GM21515 (cell line): ENCODE data around the gene IER5L.

Experiments
- ATAC-seq: cut with Tn5 transposase; IDR thresholded peaks from one replicate; pipeline ENCODE4 v1.9.1; 2021; ENCODE audit not compliant: unreplicated experiment

IER5L gene

DNA sequence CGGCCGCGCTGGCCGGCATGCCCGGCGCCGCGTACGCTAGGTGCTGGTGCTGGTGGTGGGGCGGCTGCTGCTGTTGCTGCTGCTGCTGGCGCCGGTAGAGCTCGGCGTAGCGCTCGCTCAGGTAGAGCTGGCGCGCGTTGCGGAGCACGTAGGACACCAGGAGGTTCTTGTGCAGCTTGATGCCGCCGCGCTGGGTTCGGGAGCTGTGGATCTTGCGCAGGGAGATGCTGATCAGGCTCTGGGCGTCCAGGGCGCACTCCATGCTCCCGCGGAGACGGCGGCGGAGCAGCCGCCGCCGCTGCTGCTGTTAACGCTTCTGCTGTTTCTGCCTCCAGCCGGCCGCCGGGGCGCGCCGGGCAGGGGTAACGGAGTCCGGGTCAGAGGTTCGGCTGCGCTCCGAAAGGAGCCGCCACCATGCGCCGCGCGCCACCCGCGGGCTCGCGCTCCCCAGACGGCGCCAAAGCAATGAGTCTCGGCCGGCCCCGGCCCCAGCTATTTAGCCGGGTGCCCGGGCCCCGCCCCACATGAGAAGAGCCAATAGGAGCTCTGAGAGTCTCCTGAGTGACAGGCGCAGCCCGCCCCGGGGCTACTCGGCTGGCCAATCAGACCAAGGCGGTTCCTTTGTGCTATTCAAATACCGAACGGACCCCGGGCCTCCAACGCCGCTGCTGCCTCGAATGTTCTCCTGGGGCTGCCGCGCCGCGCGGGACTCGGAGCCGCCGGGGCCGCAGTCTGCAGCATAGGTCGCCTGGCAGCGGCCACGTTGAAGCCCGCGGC lies at the start of gene IER5L:
Gene IER5L, minus strand, starts transcription at position 471 of the 777 bp plus-strand sequence. Its CDS starts 209 bp downstream, at position 262.
- peak; percentile 73 for ATAC-seq

DNA sequence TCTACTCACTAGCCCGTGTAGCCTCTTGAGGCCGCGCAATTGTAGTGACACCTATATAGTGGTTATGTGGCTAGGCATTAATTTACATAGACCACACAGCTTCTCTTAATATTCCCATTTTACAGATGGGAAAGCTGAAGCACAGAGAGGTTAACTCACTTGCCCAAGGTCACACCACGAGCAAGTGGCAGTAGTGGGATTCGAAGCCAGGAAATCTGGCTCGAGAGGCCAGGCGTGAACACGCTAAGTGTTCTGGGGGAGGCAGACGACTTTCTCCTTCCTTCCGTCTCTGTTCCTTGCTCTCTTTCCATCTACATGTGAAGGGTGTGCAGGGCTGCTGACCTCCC lies 49.8 kb upstream of the IER5L start:
- ATAC-seq = no peak

DNA sequence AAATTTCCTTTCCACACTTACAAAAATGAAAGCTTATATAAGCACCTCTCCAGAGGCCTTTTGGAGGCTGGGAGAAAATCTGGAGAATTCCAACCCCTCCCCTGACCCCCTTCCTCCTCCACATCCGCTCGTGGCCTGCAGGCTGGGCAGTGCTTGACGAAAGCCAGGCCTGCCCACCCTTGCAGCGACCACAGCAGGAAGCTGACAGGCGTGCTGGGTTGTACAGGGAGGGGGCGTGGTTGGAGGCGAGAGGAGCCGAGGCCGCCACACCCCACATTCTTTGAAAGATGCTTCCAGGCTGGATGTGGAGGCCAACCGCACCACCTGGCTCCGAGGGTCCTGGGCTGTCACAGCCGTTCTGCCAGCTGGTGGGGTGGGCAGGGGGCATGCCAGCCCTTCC lies 47.8 kb upstream of the IER5L start:
- ATAC-seq = no peak

- no peak for ATAC-seq
These were observed 47.4 kb upstream of the IER5L start for GRCh38 chr9:129225490-129225778.

DNA sequence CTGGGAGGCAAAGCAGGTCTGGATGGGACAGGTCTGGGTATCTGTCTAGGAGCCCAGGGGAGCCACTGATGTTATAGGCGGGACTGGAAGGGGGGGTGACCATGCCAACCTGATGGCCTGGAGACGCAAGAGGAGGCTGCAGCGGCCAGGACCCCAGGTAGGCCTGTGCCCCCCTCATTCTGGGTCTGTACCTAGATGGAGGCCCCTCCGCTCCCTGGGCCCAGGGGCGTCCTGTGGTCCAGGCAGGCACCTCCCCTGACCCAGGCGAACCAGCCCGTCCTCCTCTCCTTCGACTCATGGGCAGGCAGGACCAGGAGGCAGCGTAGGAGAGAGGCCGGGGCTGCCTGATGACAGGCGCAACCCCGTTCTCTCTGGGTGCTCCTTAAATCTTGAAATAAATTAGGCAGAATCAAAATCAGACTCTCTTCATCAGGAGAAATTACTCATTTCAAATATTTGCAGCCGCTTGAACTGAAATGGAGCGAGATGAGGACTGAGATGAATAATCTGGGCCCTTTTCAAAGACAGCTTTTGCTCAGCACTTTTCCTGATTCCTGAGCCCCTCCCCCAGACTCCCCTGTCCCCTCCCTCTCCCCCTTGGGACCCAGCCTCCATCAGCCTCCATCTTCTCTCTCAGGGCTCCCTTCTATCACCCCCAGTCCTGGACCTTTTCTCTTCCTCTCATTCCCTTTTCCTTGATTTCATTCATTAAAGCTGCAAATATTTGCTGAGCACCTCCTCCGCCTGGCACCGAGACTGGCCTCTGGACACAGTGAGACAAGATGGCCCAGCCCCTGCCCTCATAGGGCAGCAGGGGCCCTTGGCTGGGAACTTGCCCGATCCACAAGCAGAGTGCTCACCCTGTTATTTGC lies 46.8 kb upstream of the IER5L start:
- ATAC-seq = no peak

- ATAC-seq = no peak
These were observed 45.6 kb upstream of the IER5L start for GRCh38 chr9:129223551-129224208.

DNA sequence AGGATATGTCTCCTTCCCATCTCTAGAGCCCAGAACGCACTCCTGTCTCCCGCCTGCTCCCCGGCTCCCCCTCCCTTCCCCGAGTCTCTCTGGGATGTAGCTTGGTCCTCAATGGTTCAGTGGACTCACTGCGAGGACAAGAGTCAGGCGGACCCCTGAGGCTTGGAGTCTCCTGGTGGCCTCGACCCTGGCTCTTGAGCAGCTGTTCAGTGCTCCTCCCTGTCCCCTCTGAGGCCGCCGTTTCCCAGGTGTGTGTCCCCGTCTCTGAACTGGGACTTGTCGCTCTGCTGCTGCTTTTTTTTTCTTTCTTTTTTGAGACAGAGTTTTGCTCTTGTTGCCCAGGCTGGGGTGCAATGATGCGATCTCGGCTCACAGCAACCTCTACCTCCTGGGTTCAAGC lies 44.8 kb upstream of the IER5L start:
- ATAC-seq = no peak

DNA sequence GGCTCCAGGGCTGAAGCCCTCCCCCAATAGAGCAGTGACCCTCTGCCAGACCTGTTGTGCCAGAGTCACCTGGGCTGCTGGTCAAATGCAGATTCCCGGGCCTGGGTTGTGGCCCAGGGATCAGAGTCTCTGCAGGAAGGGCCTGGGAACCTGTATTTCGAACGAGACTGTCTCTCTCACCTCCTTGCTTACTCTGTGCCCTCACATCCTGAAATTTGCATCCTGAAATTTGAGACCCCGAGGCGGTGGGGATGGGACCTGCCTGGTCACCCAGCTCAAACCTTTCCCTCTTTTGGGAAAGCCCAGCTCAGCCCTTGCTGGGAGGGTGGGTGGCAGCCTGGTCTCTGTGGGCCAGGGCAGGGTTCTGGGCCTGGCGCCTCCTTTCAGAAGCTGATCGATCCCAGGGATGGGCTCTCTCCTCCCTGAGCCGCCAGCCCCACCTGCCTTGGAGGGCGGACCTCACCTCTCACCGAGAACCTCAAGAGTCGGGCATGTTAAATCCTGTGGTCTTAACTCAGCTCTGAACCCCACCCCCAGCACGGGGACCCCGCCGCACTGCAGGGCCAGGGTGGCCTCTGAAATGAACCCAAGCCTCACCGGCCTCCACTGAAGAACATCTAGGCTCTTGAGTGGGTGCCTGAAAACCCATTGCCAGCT lies 44.0 kb upstream of the IER5L start:
- no peak for ATAC-seq

GRCh38 chr9:129221233-129221632 lies 43.2 kb upstream of the IER5L start:
- no peak for ATAC-seq

GRCh38 chr9:129220771-129221170 lies 42.7 kb upstream of the IER5L start:
- no peak for ATAC-seq

DNA sequence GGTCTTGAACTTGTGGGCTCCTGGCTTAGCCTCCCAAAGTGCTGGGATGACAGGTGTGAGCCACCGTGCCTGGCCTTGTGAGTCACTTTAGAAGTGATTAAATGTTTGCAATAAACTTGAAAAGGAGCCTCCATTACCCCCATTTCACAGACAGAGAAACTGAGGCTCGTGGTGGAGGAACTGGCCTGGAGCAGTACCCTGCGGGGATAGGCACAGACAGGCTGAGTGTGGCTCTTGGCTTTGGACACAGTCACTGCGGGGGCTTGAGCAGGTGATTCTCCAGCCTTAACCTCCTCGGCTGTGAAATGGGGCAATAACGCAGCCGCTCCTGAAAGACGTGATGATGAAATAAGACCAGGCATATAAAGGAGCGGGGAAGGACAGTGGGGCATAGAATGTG lies 40.9 kb upstream of the IER5L start:
- ATAC-seq = no peak

DNA sequence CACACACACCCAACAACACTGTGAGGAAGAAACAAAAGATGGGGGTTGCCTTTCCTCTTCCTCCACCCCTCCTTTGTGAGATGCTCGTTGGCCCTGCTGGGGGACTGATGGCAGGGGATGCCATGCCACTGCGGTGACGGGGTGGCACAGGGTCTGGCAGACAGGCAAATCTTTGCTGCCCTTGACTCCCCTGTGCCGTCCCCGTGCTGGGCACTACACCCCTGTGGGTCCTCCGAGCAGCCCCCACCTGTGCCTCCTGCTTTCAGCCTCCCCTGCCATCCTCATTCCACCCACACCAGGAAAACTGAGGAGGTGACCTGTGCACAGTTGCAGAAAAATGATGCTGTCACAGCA lies 40.2 kb upstream of the IER5L start:
- no peak for ATAC-seq

GRCh38 chr9:129213551-129213950 lies 35.5 kb upstream of the IER5L start:
- ATAC-seq = no peak

DNA sequence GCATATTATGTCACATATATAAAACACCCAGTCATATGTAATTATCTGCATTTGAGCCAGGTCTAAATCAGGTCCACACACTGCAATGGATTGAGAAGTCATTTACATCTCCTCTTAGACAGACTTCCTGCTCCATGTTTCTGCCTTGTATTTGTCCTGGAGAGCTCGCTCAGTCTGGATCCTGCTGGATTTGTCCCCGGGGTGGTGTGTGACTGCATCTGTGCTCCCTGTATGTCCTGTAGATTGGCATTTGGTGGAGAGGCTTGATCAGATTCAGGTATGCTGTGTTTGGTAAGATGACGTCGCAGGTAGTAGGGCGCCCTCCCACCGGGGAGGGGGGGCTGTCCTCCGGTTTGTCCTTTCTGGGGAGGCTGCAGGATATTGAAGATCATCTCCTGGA lies 33.6 kb upstream of the IER5L start:
- ATAC-seq = no peak

- ATAC-seq = no peak
These were observed 32.1 kb upstream of the IER5L start for GRCh38 chr9:129210125-129210524.

GRCh38 chr9:129209580-129209979 lies 31.5 kb upstream of the IER5L start:
- ATAC-seq = no peak

DNA sequence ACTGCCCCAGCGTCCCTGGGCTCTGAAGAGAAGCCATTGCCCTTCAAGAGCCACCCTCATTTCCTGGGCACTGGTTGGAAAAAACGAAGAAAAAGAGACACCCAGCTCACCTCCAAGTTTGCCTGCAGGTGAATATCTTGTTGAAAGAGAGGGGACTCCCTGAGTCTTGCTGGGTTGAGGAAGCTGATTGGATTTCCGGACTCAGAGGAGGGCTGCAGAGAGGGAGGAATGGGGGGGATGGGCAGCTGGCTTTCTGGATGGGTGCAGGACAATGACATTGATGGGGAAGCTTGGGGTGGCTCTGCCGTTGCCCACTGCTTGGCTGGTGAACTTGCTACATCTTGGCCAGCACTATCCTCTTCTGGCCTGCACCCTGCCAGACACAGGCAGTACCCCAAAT lies 31.0 kb upstream of the IER5L start:
- no peak for ATAC-seq

GRCh38 chr9:129208207-129209032 lies 30.4 kb upstream of the IER5L start:
- no peak for ATAC-seq

DNA sequence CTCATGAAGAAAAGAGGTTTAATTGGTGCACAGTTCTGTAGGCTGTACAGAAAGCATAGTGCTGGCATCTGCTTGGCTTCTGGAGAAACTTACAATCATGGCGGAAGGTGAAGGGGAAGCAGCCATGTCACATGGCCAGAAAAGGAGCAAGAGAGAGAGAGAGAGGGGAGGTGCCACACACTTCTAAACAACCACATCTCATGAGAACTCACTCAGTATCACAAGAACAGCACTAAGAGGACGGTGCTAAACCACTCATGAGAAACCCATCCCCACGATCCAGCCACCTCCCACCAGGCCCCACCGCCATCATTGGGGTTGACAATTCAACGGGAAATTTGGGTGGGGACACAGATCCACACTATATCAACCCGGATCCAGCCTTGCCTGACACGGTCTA lies 28.8 kb upstream of the IER5L start:
- ATAC-seq = no peak

GRCh38 chr9:129206401-129206800 lies 28.3 kb upstream of the IER5L start:
- ATAC-seq = no peak

DNA sequence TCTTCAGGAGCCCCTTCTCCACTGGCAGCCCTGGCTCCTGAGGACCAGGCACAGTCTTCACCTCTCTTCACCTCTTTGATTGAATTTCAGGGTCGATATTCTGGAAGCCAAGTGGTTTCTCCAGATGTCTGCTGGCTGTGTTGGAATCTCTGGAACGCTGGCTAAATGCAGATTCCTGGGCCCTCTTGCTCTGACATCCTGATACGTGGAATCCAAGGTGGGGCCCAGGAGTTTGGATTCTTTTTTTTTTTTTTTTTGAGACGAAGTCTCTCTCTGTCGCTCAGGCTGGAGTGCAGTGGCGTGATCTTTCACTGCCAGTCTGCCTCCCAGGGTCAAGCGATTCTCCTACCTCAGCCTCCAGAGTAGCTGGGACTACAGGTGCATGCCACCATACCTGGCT lies 26.8 kb upstream of the IER5L start:
- no peak for ATAC-seq
